H9 (cell line): ENCODE results near the gene BCL11B. TPM values are rescaled to one million over a fixed set of nuclear protein-coding genes. Genes with fewer than 3 reads are reported as not detected.

Experiments
- DNase-seq: peaks from one replicate; pipeline ENCODE4 v3.0.0-alpha.2; 2017
- H2AFZ ChIP-seq: one replicate; pipeline ENCODE4 v1.6.1; 2013; ENCODE audit warnings: mild to moderate bottlenecking, low read length, control low read depth, moderate library complexity
- H2AK5ac ChIP-seq: 2 replicates; pipeline ENCODE4 v1.6.1; 2013; ENCODE audit warnings: low read length, control low read depth, mixed read lengths; ENCODE audit not compliant: insufficient read length
- H2BK120ac ChIP-seq: one replicate; pipeline ENCODE4 v1.6.1; 2013; ENCODE audit warnings: low read depth, mild to moderate bottlenecking, low read length, control low read depth, inconsistent platforms; ENCODE audit not compliant: poor library complexity, severe bottlenecking
- H2BK12ac ChIP-seq: 2 replicates; pipeline ENCODE4 v1.6.1; 2013; ENCODE audit warnings: low read length, control low read depth, mixed read lengths, low read depth; ENCODE audit not compliant: insufficient read length
- H2BK15ac ChIP-seq: 2 replicates; pipeline ENCODE4 v1.6.1; 2013; ENCODE audit warnings: low read depth, low read length, control low read depth
- H2BK20ac ChIP-seq: one replicate; pipeline ENCODE4 v1.6.1; 2013; ENCODE audit warnings: low read depth, mild to moderate bottlenecking, low read length, control low read depth, inconsistent platforms; ENCODE audit not compliant: poor library complexity, severe bottlenecking
- H2BK5ac ChIP-seq: 2 replicates; pipeline ENCODE4 v1.6.1; 2013; ENCODE audit warnings: low read length, control low read depth, mixed read lengths; ENCODE audit not compliant: insufficient read length
- H3K14ac ChIP-seq: 2 replicates; pipeline ENCODE4 v1.6.1; 2013; ENCODE audit warnings: low read length, control low read depth; ENCODE audit not compliant: insufficient read depth
- H3K18ac ChIP-seq: 2 replicates; pipeline ENCODE4 v1.6.1; 2013; ENCODE audit warnings: low read depth, mild to moderate bottlenecking, mixed read lengths, low read length, control low read depth; ENCODE audit not compliant: insufficient read length
- H3K23ac ChIP-seq: 2 replicates; pipeline ENCODE4 v1.6.1; 2013; ENCODE audit warnings: low read length, control low read depth, mixed read lengths, low read depth; ENCODE audit not compliant: insufficient read length
- H3K23me2 ChIP-seq: 2 replicates; pipeline ENCODE4 v1.6.1; 2013; ENCODE audit warnings: low read depth, mild to moderate bottlenecking, mixed read lengths, low read length, control low read depth; ENCODE audit not compliant: insufficient read length, poor library complexity, severe bottlenecking
- H3K27ac ChIP-seq: 2 replicates; pipeline ENCODE4 v1.5.1; 2013; ENCODE audit warnings: low read length, control low read depth, mixed read lengths, low read depth; ENCODE audit not compliant: insufficient read length
- H3K27me3 ChIP-seq: 2 replicates; pipeline ENCODE4 v1.6.1; 2013; ENCODE audit warnings: low read length, control low read depth, inconsistent platforms; ENCODE audit not compliant: insufficient read depth
- H3K4ac ChIP-seq: 2 replicates; pipeline ENCODE4 v1.6.1; 2013; ENCODE audit warnings: low read depth, mild to moderate bottlenecking, control low read depth, inconsistent platforms, low read length, moderate library complexity
- H3K4me1 ChIP-seq: 2 replicates; pipeline ENCODE4 v1.6.1; 2013; ENCODE audit warnings: low read length, control low read depth, inconsistent platforms; ENCODE audit not compliant: insufficient read depth
- H3K4me2 ChIP-seq: 2 replicates; pipeline ENCODE4 v1.6.1; 2013; ENCODE audit warnings: low read length, control low read depth, mixed read lengths; ENCODE audit not compliant: insufficient read length, insufficient read depth
- H3K56ac ChIP-seq: 2 replicates; pipeline ENCODE4 v1.6.1; 2013; ENCODE audit warnings: low read depth, mild to moderate bottlenecking, mixed read lengths, low read length, control low read depth; ENCODE audit not compliant: insufficient read length
- H3K79me1 ChIP-seq: 2 replicates; pipeline ENCODE4 v1.6.1; 2013; ENCODE audit warnings: low read depth, mild to moderate bottlenecking, moderate library complexity, low read length, control low read depth, inconsistent platforms; ENCODE audit not compliant: insufficient read depth, poor library complexity, severe bottlenecking
- H3K79me2 ChIP-seq: 2 replicates; pipeline ENCODE4 v1.6.1; 2013; ENCODE audit warnings: low read length, control low read depth, inconsistent platforms; ENCODE audit not compliant: insufficient read depth
- H3K9ac ChIP-seq: 2 replicates; pipeline ENCODE4 v1.6.1; 2013; ENCODE audit warnings: low read length, control low read depth, mixed read lengths; ENCODE audit not compliant: insufficient read length; ENCODE audit errors: extremely low read depth
- H3K9me3 ChIP-seq: one replicate; pipeline ENCODE4 v1.6.1; 2013; ENCODE audit warnings: low read depth, low read length, inconsistent platforms; ENCODE audit not compliant: control insufficient read depth
- H3T11ph ChIP-seq: one replicate; pipeline ENCODE4 v1.6.1; 2013; ENCODE audit warnings: mild to moderate bottlenecking, low read length, control low read depth, inconsistent platforms
- H4K20me1 ChIP-seq: one replicate; pipeline ENCODE4 v1.6.1; 2013; ENCODE audit not compliant: control insufficient read depth, insufficient read length, insufficient read depth
- H4K5ac ChIP-seq: 2 replicates; pipeline ENCODE4 v1.6.1; 2013; ENCODE audit warnings: low read depth, mild to moderate bottlenecking, mixed read lengths, low read length, control low read depth; ENCODE audit not compliant: insufficient read length
- H4K8ac ChIP-seq: replicated peaks from 2 replicates; pipeline ENCODE4 v1.6.1; 2013; ENCODE audit warnings: low read length, control low read depth, mixed read lengths, low read depth; ENCODE audit not compliant: insufficient read length
- H4K91ac ChIP-seq: 2 replicates; pipeline ENCODE4 v1.6.1; 2013; ENCODE audit warnings: low read depth, mild to moderate bottlenecking, moderate library complexity, mixed read lengths, low read length, control low read depth; ENCODE audit not compliant: insufficient read length
- H3K27ac Mint-ChIP-seq, 3 experiments: 2 replicates in 2 of 3; 3 replicates in 1 of 3; pipeline ENCODE4 v1.8.0; 2020 to 2021; ENCODE audit warnings: mixed read lengths in 3 of 3, mild to moderate bottlenecking in 1 of 3, moderate library complexity in 1 of 3
- H3K27me3 Mint-ChIP-seq: 2 replicates; pipeline ENCODE4 v1.8.0; 2021; ENCODE audit warnings: low read depth, mild to moderate bottlenecking, moderate library complexity, mixed read lengths
- H3K36me3 Mint-ChIP-seq, 3 experiments: 2 replicates in 2 of 3; 3 replicates in 1 of 3; pipeline ENCODE4 v1.8.0; 2020 to 2021; ENCODE audit warnings: low read depth in 3 of 3, mixed read lengths in 3 of 3; ENCODE audit not compliant: insufficient read depth in 1 of 3
- H3K4me1 Mint-ChIP-seq, 2 experiments: 2 replicates each; pipeline ENCODE4 v1.8.0; 2020; ENCODE audit warnings: mixed read lengths in 2 of 2
- H3K4me3 Mint-ChIP-seq, 2 experiments: 2 replicates in 1 of 2; 3 replicates in 1 of 2; pipeline ENCODE4 v1.8.0; 2020 to 2021; ENCODE audit warnings: mild to moderate bottlenecking in 2 of 2, mixed read lengths in 2 of 2, moderate library complexity in 1 of 2
- H3K9me3 Mint-ChIP-seq, 2 experiments: 2 replicates in 1 of 2; 3 replicates in 1 of 2; pipeline ENCODE4 v1.8.0; 2020; ENCODE audit warnings: mild to moderate bottlenecking in 2 of 2, mixed read lengths in 2 of 2, moderate library complexity in 1 of 2
- CTCF ChIP-seq: fragments of 200-600 bp; sonication (generic); conservative IDR thresholded peaks from 3 replicates; pipeline ENCODE4 v1.8.0; 2021; ENCODE audit warnings: antibody characterized with exemption, mild to moderate bottlenecking
- WGBS: extraction: QIAGEN DNeasy Blood & Tissue Kit; methylation state at CpG from one replicate; pipeline ENCODE4 v1.1.7; 2013; ENCODE audit warnings: missing lambda C conversion rate, low lambda C conversion rate, mixed read lengths; ENCODE audit not compliant: insufficient read length; ENCODE audit errors: extremely low coverage; 5-methylcytosine and 5-hydroxymethylcytosine counted together
- total RNA-seq: library from RNA; stranded (reverse); gene quantifications from 2 replicates; pipeline ENCODE4 v1.2.1, GENCODE V29; 2021

Gene BCL11B
- total RNA-seq, 1 experiment from 2014 or later: 4.9 TPM

- Histone ChIP-seq H3K4ac (no peak overlapping the region), H2BK120ac (no peak overlapping the region), H3K14ac (peak overlapping the region; percentile 33; the same call in 1 of the 2 replicates), H3K23me2 (no peaks in the 10 kb centered on the region), H3K23ac (no peak overlapping the region), H3K27me3 (no peaks in the 10 kb centered on the region), H3K9me3 (no peaks in the 10 kb centered on the region), H3T11ph (no peak overlapping the region), H3K4me1 (no peaks in the 10 kb centered on the region), H2BK15ac (no peak overlapping the region), H3K27ac (no peak overlapping the region), H4K5ac (no peak overlapping the region), H4K91ac (no peak overlapping the region), H2AK5ac (no peak overlapping the region), H2AFZ (no peak overlapping the region), H4K8ac (no peak overlapping the region), H3K18ac (no peak overlapping the region), H2BK20ac (no peak overlapping the region), H3K4me2 (no peak overlapping the region), H3K9ac (no peak overlapping the region), H3K79me1 (no peaks in the 10 kb centered on the region), H4K20me1 (no peaks in the 10 kb centered on the region), H2BK5ac (no peak overlapping the region), H3K79me2 (no peaks in the 10 kb centered on the region), H2BK12ac (no peak overlapping the region), H3K56ac (no peak overlapping the region)
- H3K4me3 Mint-ChIP-seq: no peak overlapping the region
- H3K27ac Mint-ChIP-seq: peak overlapping the region in 2 of 3 experiments; percentile 82 to 90; a peak in 4 of 7 replicates
- H3K4me1 Mint-ChIP-seq: peaks cover 25 to 29% of the 10 kb centered on the region in 2 experiments
- H3K36me3 Mint-ChIP-seq: no peaks in the 10 kb centered on the region
- DNase-seq: peak; percentile 22
- peaks cover 2% of the 10 kb centered on the region for H3K27me3 Mint-ChIP-seq
- WGBS: no CpG with 5 or more reads among the region's 19 CpGs
- TF ChIP-seq CTCF: no peak
- no peaks in the 10 kb centered on the region for H3K9me3 Mint-ChIP-seq
These were observed 139.0 kb downstream of the BCL11B start for GRCh38 chr14:99132821-99133635.
